Transverse colon (tissue), 4 donors: ENCODE results near the gene SPG21.

Experiments
- CTCF ChIP-seq, 5 experiments: fragments of 200-600 bp in 3 of 5; fragments of 450-650 bp in 2 of 5; sonication (generic) in 3 of 5; IDR thresholded peaks; 1 replicate in 2 of 5; 2 replicates in 3 of 5; pipeline ENCODE4 v1.5.1; 2016 to 2017; ENCODE audit warnings: antibody characterized with exemption in 5 of 5, inconsistent platforms in 3 of 5, mild to moderate bottlenecking in 2 of 5, moderate library complexity in 1 of 5
- POLR2A ChIP-seq: fragments of 450-650 bp; IDR thresholded peaks from one replicate; pipeline ENCODE4 v1.6.1; 2016; ENCODE audit warnings: antibody characterized with exemption, mild to moderate bottlenecking, moderate library complexity
- POLR2AphosphoS5 ChIP-seq, 3 donors: sonication (generic); formaldehyde crosslinking; IDR thresholded peaks; one replicate each; pipeline ENCODE4 v1.6.1; 2016; ENCODE audit warnings: antibody characterized with exemption in 3 of 3

GRCh38 chr15:64997066-64997465, 7.4 kb upstream of the SPG21 start:
- TF ChIP-seq CTCF (IDR thresholded peaks at IDR 0.05) (no peak), POLR2A (no peak), POLR2AphosphoS5 (IDR thresholded peaks at IDR 0.05) (no peak)
